Mesendoderm (in vitro differentiated cells): ENCODE results near the gene F10.

Experiments used
- DNase-seq: peaks from one replicate; pipeline ENCODE4 v3.0.0; 2013
- H2AK5ac ChIP-seq: 2 replicates; pipeline ENCODE4 v1.6.1; 2013; ENCODE audit warnings: low read length, inconsistent platforms
- H2BK120ac ChIP-seq: 2 replicates; pipeline ENCODE4 v1.6.1; 2013; ENCODE audit warnings: low read depth, mild to moderate bottlenecking, low read length, moderate library complexity, mixed read lengths
- H2BK15ac ChIP-seq: replicated peaks from 2 replicates; pipeline ENCODE4 v1.6.1; 2013; ENCODE audit warnings: low read depth, mild to moderate bottlenecking, moderate library complexity
- H2BK5ac ChIP-seq: 2 replicates; pipeline ENCODE4 v1.6.1; 2013; ENCODE audit warnings: low read length, inconsistent platforms
- H3K18ac ChIP-seq: 2 replicates; pipeline ENCODE4 v1.6.1; 2013; ENCODE audit warnings: mild to moderate bottlenecking, low read length, mixed read lengths
- H3K23ac ChIP-seq: one replicate; pipeline ENCODE4 v1.6.1; 2013; ENCODE audit warnings: low read length
- H3K27ac ChIP-seq: 2 replicates; pipeline ENCODE4 v1.5.1; 2013; ENCODE audit warnings: low read depth, mild to moderate bottlenecking, inconsistent platforms, low read length, moderate library complexity
- H3K27me3 ChIP-seq: 2 replicates; pipeline ENCODE4 v1.6.1; 2013; ENCODE audit warnings: low read length, control low read depth, mild to moderate bottlenecking, inconsistent platforms; ENCODE audit not compliant: insufficient read depth, poor library complexity
- H3K36me3 ChIP-seq: 2 replicates; pipeline ENCODE4 v1.6.1; 2013; ENCODE audit warnings: low read length, inconsistent platforms; ENCODE audit not compliant: control insufficient read depth, insufficient read depth
- H3K4ac ChIP-seq: one replicate; pipeline ENCODE4 v1.6.1; 2013; ENCODE audit warnings: low read depth, mild to moderate bottlenecking, low read length, moderate library complexity
- H3K4me1 ChIP-seq: 2 replicates; pipeline ENCODE4 v1.6.1; 2013; ENCODE audit warnings: low read depth, low read length, inconsistent platforms; ENCODE audit not compliant: control insufficient read depth
- H3K4me2 ChIP-seq: 2 replicates; pipeline ENCODE4 v1.6.1; 2013; ENCODE audit warnings: low read length
- H3K4me3 ChIP-seq: 2 replicates; pipeline ENCODE4 v1.5.1; 2013; ENCODE audit warnings: mild to moderate bottlenecking, low read length
- H3K56ac ChIP-seq: one replicate; pipeline ENCODE4 v1.6.1; 2013; ENCODE audit warnings: low read length
- H3K79me1 ChIP-seq: 2 replicates; pipeline ENCODE4 v1.6.1; 2013; ENCODE audit warnings: low read length, inconsistent platforms
- H3K79me2 ChIP-seq: 2 replicates; pipeline ENCODE4 v1.6.1; 2013; ENCODE audit warnings: mild to moderate bottlenecking, low read length; ENCODE audit not compliant: control insufficient read depth, insufficient read depth
- H3K9ac ChIP-seq: 2 replicates; pipeline ENCODE4 v1.6.1; 2013; ENCODE audit warnings: low read length, inconsistent platforms
- H4K5ac ChIP-seq: one replicate; pipeline ENCODE4 v1.6.1; 2013; ENCODE audit warnings: low read length
- H4K8ac ChIP-seq: one replicate; pipeline ENCODE4 v1.6.1; 2013; ENCODE audit warnings: low read depth, mild to moderate bottlenecking, control low read depth, low read length, moderate library complexity
- WGBS: extraction: QIAGEN DNeasy Blood & Tissue Kit; methylation state at CpG from one replicate; pipeline ENCODE4 v1.1.7; 2013; ENCODE audit warnings: low lambda C conversion rate, missing lambda C conversion rate; ENCODE audit not compliant: insufficient coverage; ENCODE audit errors: extremely low coverage; 5-methylcytosine and 5-hydroxymethylcytosine counted together

Gene F10

GRCh38 chr13:113148940-113149503 lies 26.4 kb downstream of the F10 start:
- no peak overlapping the region for H2AK5ac ChIP-seq
- H4K5ac ChIP-seq = no peak overlapping the region
- H2BK15ac ChIP-seq = no peak overlapping the region
- H3K4ac ChIP-seq = no peak overlapping the region
- no peak overlapping the region for H3K23ac ChIP-seq
- H3K27ac ChIP-seq = no peak overlapping the region
- no peaks in the 10 kb centered on the region for H3K27me3 ChIP-seq
- H3K36me3 ChIP-seq = no peaks in the 10 kb centered on the region
- H2BK120ac ChIP-seq = no peak overlapping the region
- no peak overlapping the region for H4K8ac ChIP-seq
- no peak for DNase-seq
- H3K79me1 ChIP-seq = no peaks in the 10 kb centered on the region
- no CpG with 5 or more reads among the region's 38 CpGs for WGBS
- H3K4me3 ChIP-seq = no peak overlapping the region
- H2BK5ac ChIP-seq = no peak overlapping the region
- H3K56ac ChIP-seq = no peak overlapping the region
- no peaks in the 10 kb centered on the region for H3K79me2 ChIP-seq
- H3K18ac ChIP-seq = no peak overlapping the region
- no peaks in the 10 kb centered on the region for H3K4me1 ChIP-seq
- H3K9ac ChIP-seq = no peak overlapping the region
- no peak overlapping the region for H3K4me2 ChIP-seq

- no peak overlapping the region for H3K56ac ChIP-seq
- no peak overlapping the region for H2BK5ac ChIP-seq
- H3K9ac ChIP-seq = no peak overlapping the region
- no peaks in the 10 kb centered on the region for H3K4me1 ChIP-seq
- no peak overlapping the region for H3K4me3 ChIP-seq
- H3K27me3 ChIP-seq = no peaks in the 10 kb centered on the region
- H2BK15ac ChIP-seq = no peak overlapping the region
- H3K27ac ChIP-seq = no peak overlapping the region
- H3K79me2 ChIP-seq = no peaks in the 10 kb centered on the region
- H3K4ac ChIP-seq = no peak overlapping the region
- H3K36me3 ChIP-seq = no peaks in the 10 kb centered on the region
- H2AK5ac ChIP-seq = no peak overlapping the region
- H3K4me2 ChIP-seq = no peak overlapping the region
- no CpG with 5 or more reads among the region's 26 CpGs for WGBS
- no peak for DNase-seq
- H3K18ac ChIP-seq = no peak overlapping the region
- H3K23ac ChIP-seq = no peak overlapping the region
- H4K8ac ChIP-seq = no peak overlapping the region
- no peak overlapping the region for H4K5ac ChIP-seq
- H2BK120ac ChIP-seq = no peak overlapping the region
- H3K79me1 ChIP-seq = no peaks in the 10 kb centered on the region
These were observed 27.3 kb downstream of the F10 start for GRCh38 chr13:113149711-113150549.

GRCh38 chr13:113150550-113151365 lies 28.2 kb downstream of the F10 start:
- H3K4me3 ChIP-seq = no peak overlapping the region
- H3K18ac ChIP-seq = no peak overlapping the region
- DNase-seq = no peak

GRCh38 chr13:113151745-113152690 lies 29.4 kb downstream of the F10 start:
- H4K8ac ChIP-seq = no peak overlapping the region
- no peak overlapping the region for H4K5ac ChIP-seq
- H3K18ac ChIP-seq = no peak overlapping the region
- no peaks in the 10 kb centered on the region for H3K4me1 ChIP-seq
- no peak overlapping the region for H3K4ac ChIP-seq
- H3K27ac ChIP-seq = no peak overlapping the region
- H3K9ac ChIP-seq = no peak overlapping the region
- H3K56ac ChIP-seq = peak overlapping the region; percentile 50
- no peaks in the 10 kb centered on the region for H3K36me3 ChIP-seq
- no peak overlapping the region for H2AK5ac ChIP-seq
- no peaks in the 10 kb centered on the region for H3K27me3 ChIP-seq
- no peak overlapping the region for H2BK15ac ChIP-seq
- DNase-seq = peak; percentile 31
- no peaks in the 10 kb centered on the region for H3K79me1 ChIP-seq
- no peak overlapping the region for H3K4me2 ChIP-seq
- H3K4me3 ChIP-seq = no peak overlapping the region
- H2BK120ac ChIP-seq = no peak overlapping the region
- no peak overlapping the region for H2BK5ac ChIP-seq
- no peak overlapping the region for H3K23ac ChIP-seq
- no CpG with 5 or more reads among the region's 28 CpGs for WGBS
- no peaks in the 10 kb centered on the region for H3K79me2 ChIP-seq

More at GRCh38 chr13:113150550-113151365, 28.2 kb downstream of the F10 start:
- no peak overlapping the region for H2BK5ac ChIP-seq
- H3K4me2 ChIP-seq = no peak overlapping the region
- no CpG with 5 or more reads among the region's 31 CpGs for WGBS
- no peak overlapping the region for H3K4ac ChIP-seq
- no peak overlapping the region for H3K9ac ChIP-seq
- no peaks in the 10 kb centered on the region for H3K27me3 ChIP-seq
- H3K4me1 ChIP-seq = no peaks in the 10 kb centered on the region
- H3K27ac ChIP-seq = no peak overlapping the region
- no peak overlapping the region for H3K23ac ChIP-seq
- H3K79me1 ChIP-seq = no peaks in the 10 kb centered on the region
- H2BK15ac ChIP-seq = no peak overlapping the region
- no peaks in the 10 kb centered on the region for H3K79me2 ChIP-seq
- no peaks in the 10 kb centered on the region for H3K36me3 ChIP-seq
- H4K8ac ChIP-seq = no peak overlapping the region
- no peak overlapping the region for H2AK5ac ChIP-seq
- H3K56ac ChIP-seq = no peak overlapping the region
- no peak overlapping the region for H2BK120ac ChIP-seq
- no peak overlapping the region for H4K5ac ChIP-seq

GRCh38 chr13:113152691-113152983 lies 30.0 kb downstream of the F10 start:
- H4K8ac ChIP-seq = no peak overlapping the region
- peaks cover 2% of the 10 kb centered on the region for H3K4me1 ChIP-seq
- H2AK5ac ChIP-seq = no peak overlapping the region
- H3K4me2 ChIP-seq = peak overlapping the region; percentile 96
- no peak overlapping the region for H2BK5ac ChIP-seq
- no peaks in the 10 kb centered on the region for H3K79me1 ChIP-seq
- no peak overlapping the region for H3K18ac ChIP-seq
- H2BK15ac ChIP-seq = no peak overlapping the region
- no peak for DNase-seq
- no peaks in the 10 kb centered on the region for H3K36me3 ChIP-seq
- H3K4ac ChIP-seq = no peak overlapping the region
- H3K9ac ChIP-seq = peak overlapping the region; percentile 63
- no peak overlapping the region for H4K5ac ChIP-seq
- H2BK120ac ChIP-seq = no peak overlapping the region
- no CpG with 5 or more reads among the region's 2 CpGs for WGBS
- no peak overlapping the region for H3K27ac ChIP-seq
- H3K27me3 ChIP-seq = no peaks in the 10 kb centered on the region
- peak overlapping the region; percentile 86 for H3K56ac ChIP-seq
- H3K4me3 ChIP-seq = no peak overlapping the region
- H3K79me2 ChIP-seq = no peaks in the 10 kb centered on the region
- no peak overlapping the region for H3K23ac ChIP-seq
